ENCODE data around the gene KRTAP1-3. TPM values are rescaled to one million over a fixed set of nuclear protein-coding genes. Genes with fewer than 3 reads are reported as not detected.

The KRTAP1-3 gene
- total RNA-seq, 1 experiment from 2014 or later: not detected

DNA sequence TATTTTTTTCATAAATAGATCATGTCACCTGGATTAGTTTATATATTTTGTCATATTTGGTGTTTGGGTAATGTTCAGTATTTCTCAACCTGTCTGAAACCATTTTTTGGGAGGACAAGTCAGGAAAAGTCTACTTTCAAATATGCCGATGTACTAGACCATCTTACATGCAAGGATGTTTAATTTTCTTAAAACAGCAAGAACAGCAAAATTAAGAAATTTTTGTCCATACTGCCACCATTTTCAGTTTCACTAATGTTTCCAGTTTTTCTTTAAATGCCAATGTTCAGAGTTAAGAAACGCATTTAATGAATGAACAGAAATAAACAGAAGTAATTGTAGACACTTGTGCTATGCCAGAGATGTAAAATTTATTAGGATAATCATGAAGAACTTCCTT, 41.6 kb downstream of the KRTAP1-3 start:
- in situ Hi-C loops (cut with HindIII; ENCODE audit: low pct_unique_long_range_greater_than_20kb, low sequenced_read_pairs): no loop called here
- no peak for DNase-seq (ENCODE audit: low read depth, low spot score)

DNA sequence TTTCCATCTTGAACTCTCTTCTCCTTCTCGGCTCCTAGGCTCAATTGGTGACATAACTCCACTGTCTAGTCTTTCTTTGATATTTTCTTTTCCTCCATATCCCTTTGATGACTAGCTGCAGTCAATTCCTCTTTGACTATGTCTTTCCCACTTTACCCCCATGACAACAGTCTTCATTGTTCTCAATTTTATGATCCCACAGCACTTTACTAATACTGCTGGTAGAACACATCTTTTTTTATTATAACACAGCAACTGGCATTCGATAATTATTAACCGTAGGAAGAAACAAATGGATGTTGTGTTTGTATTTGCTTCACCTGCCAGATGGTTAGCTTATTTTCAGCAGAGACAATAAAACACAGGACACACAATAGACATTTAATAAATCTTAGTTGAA, 42.0 kb downstream of the KRTAP1-3 start:
- peak; percentile 34 for DNase-seq (ENCODE audit: low read depth, low spot score)
- in situ Hi-C loops (cut with HindIII; ENCODE audit: low pct_unique_long_range_greater_than_20kb, low sequenced_read_pairs): no loop called here

DNA sequence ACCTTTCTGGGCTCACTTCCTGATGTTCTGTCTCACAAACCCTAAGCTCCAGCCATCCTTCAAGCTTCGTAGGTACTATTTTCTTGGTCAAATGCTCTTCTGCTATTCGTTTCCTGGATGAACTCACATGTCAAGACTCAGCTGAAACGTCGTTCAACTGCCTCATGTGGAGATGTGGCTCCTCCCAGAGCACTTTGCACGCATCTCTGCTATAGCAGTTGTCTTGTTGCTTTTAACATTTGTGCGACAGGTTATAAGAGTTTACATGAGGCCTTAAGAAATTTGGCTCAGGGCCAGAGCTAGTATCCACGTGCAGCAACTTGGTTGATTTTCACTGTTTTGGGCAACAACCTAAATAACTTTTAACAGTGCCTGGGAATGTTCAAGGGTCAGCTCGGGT, 47.8 kb downstream of the KRTAP1-3 start:
- DNase-seq (ENCODE audit: low read depth, low spot score): no peak
- in situ Hi-C loops (cut with HindIII; ENCODE audit: low pct_unique_long_range_greater_than_20kb, low sequenced_read_pairs): no loop called here

DNA sequence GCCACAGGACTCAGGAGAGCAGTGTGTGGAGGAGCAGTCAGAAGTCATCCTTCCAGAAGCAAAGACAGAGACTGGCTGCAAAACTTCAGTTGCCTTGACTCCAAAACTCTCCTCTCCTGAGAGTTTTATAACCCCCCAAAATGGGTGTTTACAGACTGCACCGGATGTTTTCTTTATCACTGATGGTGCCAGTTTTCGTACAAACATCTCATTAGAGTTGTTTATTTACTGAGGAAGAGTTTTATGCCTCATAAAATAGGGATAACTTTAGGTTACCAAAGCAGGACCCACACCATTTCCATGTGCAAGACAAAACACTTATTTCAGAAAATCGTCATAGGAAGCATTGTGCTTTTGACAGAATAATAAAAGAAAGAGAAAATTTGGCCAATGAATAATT, 50.4 kb downstream of the KRTAP1-3 start, which contains the start of gene KRT40:
Gene KRT40, minus strand, starts transcription at position 101 of the 400 bp plus-strand sequence. Its CDS starts 53 bp downstream, at position 48.
- no peak for DNase-seq (ENCODE audit: low read depth, low spot score)
- in situ Hi-C loops (cut with HindIII; ENCODE audit: low pct_unique_long_range_greater_than_20kb, low sequenced_read_pairs): no loop called here

Small RNAs within 50 kb of the gene (small RNA-seq; reads per million reads assigned to genes)
- 0 reads per million in 2 experiments for gene KRTAP3-4P

Other genes starting within 250 kb of the KRTAP1-3 start
- gene KRT28, start 234.9 kb downstream of the KRTAP1-3 start, total RNA-seq (2014; rRNA removed; shearing (Covaris generic)): not detected in 2 replicates
- 8.1 and 15.9 TPM in 2 replicates for gene KRT10, start 212.3 kb downstream of the KRTAP1-3 start, total RNA-seq (2014; rRNA removed; shearing (Covaris generic))
- gene KRT12, start 167.7 kb downstream of the KRTAP1-3 start, total RNA-seq (2014; rRNA removed; shearing (Covaris generic)): 0.59 and 0.82 TPM in 2 replicates
- not detected in 2 replicates for gene KRT20, start 149.6 kb downstream of the KRTAP1-3 start, total RNA-seq (2014; rRNA removed; shearing (Covaris generic))
- gene KRT23, start 97.2 kb downstream of the KRTAP1-3 start, total RNA-seq (2014; rRNA removed; shearing (Covaris generic)): not detected in 2 replicates
- gene KRT39, start 67.9 kb downstream of the KRTAP1-3 start, total RNA-seq (2014; rRNA removed; shearing (Covaris generic)): not detected in 2 replicates
- not detected in 2 replicates for gene KRT40, start 50.5 kb downstream of the KRTAP1-3 start, total RNA-seq (2014; rRNA removed; shearing (Covaris generic))
- gene KRTAP3-3, start 40.7 kb downstream of the KRTAP1-3 start, total RNA-seq (2014; rRNA removed; shearing (Covaris generic)): not detected in 2 replicates
- not detected in 2 replicates for gene KRTAP3-2, start 35.0 kb downstream of the KRTAP1-3 start, total RNA-seq (2014; rRNA removed; shearing (Covaris generic))
- gene KRTAP3-1, start 25.7 kb downstream of the KRTAP1-3 start, total RNA-seq (2014; rRNA removed; shearing (Covaris generic)): not detected in 2 replicates
- not detected in 2 replicates for gene KRTAP1-5, start 7.7 kb downstream of the KRTAP1-3 start, total RNA-seq (2014; rRNA removed; shearing (Covaris generic))
- not detected in 2 replicates for gene KRTAP1-4, start 4.7 kb downstream of the KRTAP1-3 start, total RNA-seq (2014; rRNA removed; shearing (Covaris generic))
- gene KRTAP1-1, start 6.6 kb upstream of the KRTAP1-3 start, total RNA-seq (2014; rRNA removed; shearing (Covaris generic)): not detected in 2 replicates
- not detected in 2 replicates for gene KRTAP2-1, start 12.4 kb upstream of the KRTAP1-3 start, total RNA-seq (2014; rRNA removed; shearing (Covaris generic))
- gene KRTAP2-2, start 20.4 kb upstream of the KRTAP1-3 start, total RNA-seq (2014; rRNA removed; shearing (Covaris generic)): not detected in 2 replicates
- not detected in 2 replicates for gene KRTAP2-3, start 25.2 kb upstream of the KRTAP1-3 start, total RNA-seq (2014; rRNA removed; shearing (Covaris generic))
- not detected in 2 replicates for gene KRTAP2-4, start 31.0 kb upstream of the KRTAP1-3 start, total RNA-seq (2014; rRNA removed; shearing (Covaris generic))
- not detected in 2 replicates for gene KRTAP4-7, start 49.3 kb upstream of the KRTAP1-3 start, total RNA-seq (2014; rRNA removed; shearing (Covaris generic))
- not detected in 2 replicates for gene KRTAP4-8, start 63.3 kb upstream of the KRTAP1-3 start, total RNA-seq (2014; rRNA removed; shearing (Covaris generic))
- gene KRTAP4-16, start 67.3 kb upstream of the KRTAP1-3 start, total RNA-seq (2014; rRNA removed; shearing (Covaris generic)): not detected in 2 replicates
- not detected in 2 replicates for gene KRTAP4-9, start 70.5 kb upstream of the KRTAP1-3 start, total RNA-seq (2014; rRNA removed; shearing (Covaris generic))
- gene KRTAP4-11, start 83.5 kb upstream of the KRTAP1-3 start, total RNA-seq (2014; rRNA removed; shearing (Covaris generic)): not detected in 2 replicates
- not detected in 2 replicates for gene KRTAP4-12, start 89.3 kb upstream of the KRTAP1-3 start, total RNA-seq (2014; rRNA removed; shearing (Covaris generic))
- not detected in 2 replicates for gene KRTAP4-6, start 105.7 kb upstream of the KRTAP1-3 start, total RNA-seq (2014; rRNA removed; shearing (Covaris generic))
- gene KRTAP4-5, start 115.0 kb upstream of the KRTAP1-3 start, total RNA-seq (2014; rRNA removed; shearing (Covaris generic)): not detected in 2 replicates
- gene KRTAP4-4, start 125.9 kb upstream of the KRTAP1-3 start, total RNA-seq (2014; rRNA removed; shearing (Covaris generic)): not detected in 2 replicates
- not detected in 2 replicates for gene KRTAP4-3, start 133.3 kb upstream of the KRTAP1-3 start, total RNA-seq (2014; rRNA removed; shearing (Covaris generic))
- gene KRTAP4-2, start 143.3 kb upstream of the KRTAP1-3 start, total RNA-seq (2014; rRNA removed; shearing (Covaris generic)): not detected in 2 replicates
- gene KRTAP4-1, start 150.0 kb upstream of the KRTAP1-3 start, total RNA-seq (2014; rRNA removed; shearing (Covaris generic)): not detected in 2 replicates
- gene KRTAP9-1, start 155.0 kb upstream of the KRTAP1-3 start, total RNA-seq (2014; rRNA removed; shearing (Covaris generic)): not detected in 2 replicates
- gene KRTAP9-2, start 191.8 kb upstream of the KRTAP1-3 start, total RNA-seq (2014; rRNA removed; shearing (Covaris generic)): not detected in 2 replicates
- not detected in 2 replicates for gene KRTAP9-3, start 197.6 kb upstream of the KRTAP1-3 start, total RNA-seq (2014; rRNA removed; shearing (Covaris generic))
- not detected in 2 replicates for gene KRTAP9-8, start 203.1 kb upstream of the KRTAP1-3 start, total RNA-seq (2014; rRNA removed; shearing (Covaris generic))
- gene KRTAP9-4, start 214.8 kb upstream of the KRTAP1-3 start, total RNA-seq (2014; rRNA removed; shearing (Covaris generic)): not detected in 2 replicates
- not detected in 2 replicates for gene KRTAP9-9, start 220.5 kb upstream of the KRTAP1-3 start, total RNA-seq (2014; rRNA removed; shearing (Covaris generic))
- gene KRTAP9-6, start 230.5 kb upstream of the KRTAP1-3 start, total RNA-seq (2014; rRNA removed; shearing (Covaris generic)): not detected in 2 replicates
- gene KRTAP9-7, start 240.8 kb upstream of the KRTAP1-3 start, total RNA-seq (2014; rRNA removed; shearing (Covaris generic)): not detected in 2 replicates

Data from SK-MEL-5 (cell line).